MM.1S (cell line): ENCODE measurements around the gene RARRES2.

Source experiments
- CTCF ChIP-seq: fragments of 300-600 bp; sonication (generic); IDR thresholded peaks from 2 replicates; pipeline ENCODE4 v1.5.1; 2016; ENCODE audit warnings: antibody characterized with exemption, low read length, mixed read lengths
- EZH2phosphoT487 ChIP-seq: fragments of 300-600 bp; sonication (generic); IDR thresholded peaks from 2 replicates; pipeline ENCODE4 v1.6.1; 2018; ENCODE audit warnings: antibody characterized with exemption, low read length

GRCh38 chr7:150345012-150345411 lies 3.6 kb upstream of the RARRES2 start:
- TF ChIP-seq CTCF (no peak), EZH2phosphoT487 (no peak)
